Measurements from ENCODE around the gene KIRREL3.
A peak's percentile ranks its signal among the peaks of the same experiment; 100 is the strongest.

Gene KIRREL3

DNA sequence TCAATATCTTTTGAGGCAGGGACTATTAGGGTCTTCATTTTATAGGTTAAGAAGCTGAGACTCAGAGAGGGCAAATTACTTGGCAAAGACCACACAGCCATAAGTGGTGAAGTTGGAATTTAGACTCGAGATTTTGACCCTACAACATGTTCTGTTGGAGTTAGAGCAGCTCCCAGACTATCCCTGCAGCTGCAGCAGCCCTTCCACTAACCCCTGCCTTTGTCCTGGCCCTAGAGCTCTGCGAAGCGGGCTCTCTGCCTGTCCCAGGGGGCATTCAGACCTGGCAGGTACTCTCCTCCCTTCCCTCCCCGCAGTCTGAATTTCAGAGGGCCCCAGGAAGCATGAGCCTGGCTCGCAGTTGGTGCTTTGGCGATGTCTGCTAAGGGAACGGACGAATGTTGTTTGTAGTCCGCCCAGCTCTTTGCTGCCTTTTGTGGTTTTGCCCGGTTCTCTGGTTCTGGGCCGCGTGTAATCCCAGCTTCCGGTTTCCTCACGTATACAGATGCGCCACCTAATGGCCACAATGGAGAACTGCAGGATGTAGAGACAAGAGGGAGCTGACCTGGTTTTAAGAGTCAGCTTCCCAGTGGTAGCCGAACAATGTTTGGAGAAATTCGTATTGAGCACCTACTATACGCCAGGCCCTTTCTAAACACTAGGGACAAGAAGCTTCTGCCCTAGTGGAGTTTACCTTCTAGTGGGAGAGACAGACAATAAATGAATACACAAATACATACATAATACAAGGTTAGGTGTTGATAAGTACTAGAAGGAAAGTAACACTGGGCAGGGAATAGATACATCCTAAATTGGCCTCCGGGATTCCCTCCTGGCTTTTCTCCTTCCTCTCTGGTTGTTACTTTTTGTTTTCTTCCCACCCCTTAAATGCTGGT is 519.9 kb downstream of the KIRREL3 start:
- peak overlapping the region; percentile 72 for H3K27ac ChIP-seq

DNA sequence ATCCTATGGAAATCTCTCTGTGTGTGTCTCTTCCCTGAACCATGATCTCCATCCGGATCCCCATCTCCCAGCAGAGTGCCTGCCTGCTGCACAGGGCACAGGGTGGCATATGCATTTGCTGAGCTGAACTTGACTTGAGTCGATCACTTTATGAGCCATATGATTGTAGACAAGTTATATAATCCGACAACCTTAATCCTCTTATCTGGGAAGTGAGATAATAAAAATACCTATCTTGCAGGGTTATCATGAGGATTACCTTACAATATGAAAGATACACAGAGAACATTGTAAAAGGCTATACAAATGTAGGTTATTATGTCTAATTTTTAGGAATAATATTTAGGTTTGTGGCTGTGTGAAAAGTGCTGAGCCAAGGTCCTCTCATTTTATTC is 520.6 kb downstream of the KIRREL3 start:
- TF ChIP-seq, protein P1, sequence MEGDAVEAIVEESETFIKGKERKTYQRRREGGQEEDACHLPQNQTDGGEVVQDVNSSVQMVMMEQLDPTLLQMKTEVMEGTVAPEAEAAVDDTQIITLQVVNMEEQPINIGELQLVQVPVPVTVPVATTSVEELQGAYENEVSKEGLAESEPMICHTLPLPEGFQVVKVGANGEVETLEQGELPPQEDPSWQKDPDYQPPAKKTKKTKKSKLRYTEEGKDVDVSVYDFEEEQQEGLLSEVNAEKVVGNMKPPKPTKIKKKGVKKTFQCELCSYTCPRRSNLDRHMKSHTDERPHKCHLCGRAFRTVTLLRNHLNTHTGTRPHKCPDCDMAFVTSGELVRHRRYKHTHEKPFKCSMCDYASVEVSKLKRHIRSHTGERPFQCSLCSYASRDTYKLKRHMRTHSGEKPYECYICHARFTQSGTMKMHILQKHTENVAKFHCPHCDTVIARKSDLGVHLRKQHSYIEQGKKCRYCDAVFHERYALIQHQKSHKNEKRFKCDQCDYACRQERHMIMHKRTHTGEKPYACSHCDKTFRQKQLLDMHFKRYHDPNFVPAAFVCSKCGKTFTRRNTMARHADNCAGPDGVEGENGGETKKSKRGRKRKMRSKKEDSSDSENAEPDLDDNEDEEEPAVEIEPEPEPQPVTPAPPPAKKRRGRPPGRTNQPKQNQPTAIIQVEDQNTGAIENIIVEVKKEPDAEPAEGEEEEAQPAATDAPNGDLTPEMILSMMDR (conservative IDR thresholded peaks at IDR 0.05), result no peak
- peak overlapping the region; percentile 72 for H3K27ac ChIP-seq

More for the DNA sequence above, 519.9 kb downstream of the KIRREL3 start:
- TF ChIP-seq, protein P1 (conservative IDR thresholded peaks at IDR 0.05), result peak; percentile 97

DNA sequence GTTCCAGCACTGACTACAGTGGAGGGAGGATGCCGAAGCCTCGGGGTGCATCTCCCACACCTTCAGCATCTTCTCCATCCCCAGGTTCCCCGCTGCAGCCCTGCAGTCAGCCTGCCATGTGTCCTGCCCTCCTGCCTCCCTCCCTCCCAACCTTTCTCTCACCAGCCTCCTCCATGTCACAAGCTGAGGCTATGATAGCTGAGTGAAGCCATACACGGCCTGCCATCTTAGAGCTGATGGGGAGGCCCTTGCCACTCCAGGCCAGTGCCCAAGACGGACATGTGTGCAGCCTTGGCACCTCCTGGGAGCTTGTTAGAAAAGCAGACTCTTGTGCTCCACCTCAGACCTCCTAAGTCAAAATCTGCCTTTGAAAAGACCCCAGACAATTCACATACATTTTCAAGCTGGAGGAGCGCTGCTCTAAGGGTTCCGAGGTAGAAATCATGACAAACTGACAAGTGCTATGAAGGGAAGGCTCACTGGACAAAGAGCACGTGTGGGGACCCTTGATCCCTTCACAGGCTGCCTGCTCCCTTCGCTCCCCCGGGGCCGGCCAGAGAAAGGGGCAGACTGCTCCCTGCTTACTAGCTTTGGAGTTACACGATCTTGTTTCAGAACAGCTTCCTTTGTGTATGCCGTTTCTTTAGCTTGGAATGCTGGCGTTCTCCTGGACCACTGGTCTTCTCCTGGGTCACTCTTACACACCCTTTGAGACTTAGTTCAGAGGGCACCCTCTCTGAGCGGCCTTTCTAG is 521.2 kb downstream of the KIRREL3 start:
- H3K27ac ChIP-seq, result no peak overlapping the region
- TF ChIP-seq, protein P1 (conservative IDR thresholded peaks at IDR 0.05), result no peak

DNA sequence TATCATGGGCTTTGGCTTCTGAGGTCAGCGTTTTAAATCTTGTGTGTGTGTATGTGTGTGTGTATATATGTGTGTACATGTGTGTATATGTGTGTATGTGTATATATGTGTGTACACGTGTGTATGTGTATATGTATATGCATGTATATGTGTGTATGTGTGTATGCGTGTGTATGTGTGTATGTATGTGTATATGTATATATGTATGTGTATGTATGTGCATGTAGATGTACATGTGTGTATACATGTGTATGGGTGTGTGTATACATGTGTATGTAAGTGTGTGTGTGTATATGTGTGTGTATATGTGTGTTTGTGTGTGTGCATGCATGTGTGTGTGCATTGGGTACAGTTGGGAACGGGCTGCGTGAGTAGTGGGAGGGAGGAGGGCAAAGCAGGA is 522.1 kb downstream of the KIRREL3 start:
- TF ChIP-seq, protein P1 (conservative IDR thresholded peaks at IDR 0.05), result no peak
- H3K27ac ChIP-seq, result no peak overlapping the region

GRCh38 chr11:126477535-126478305 is 522.9 kb downstream of the KIRREL3 start:
- H3K27ac ChIP-seq, result no peak overlapping the region
- TF ChIP-seq, protein P1 (conservative IDR thresholded peaks at IDR 0.05), result no peak

DNA sequence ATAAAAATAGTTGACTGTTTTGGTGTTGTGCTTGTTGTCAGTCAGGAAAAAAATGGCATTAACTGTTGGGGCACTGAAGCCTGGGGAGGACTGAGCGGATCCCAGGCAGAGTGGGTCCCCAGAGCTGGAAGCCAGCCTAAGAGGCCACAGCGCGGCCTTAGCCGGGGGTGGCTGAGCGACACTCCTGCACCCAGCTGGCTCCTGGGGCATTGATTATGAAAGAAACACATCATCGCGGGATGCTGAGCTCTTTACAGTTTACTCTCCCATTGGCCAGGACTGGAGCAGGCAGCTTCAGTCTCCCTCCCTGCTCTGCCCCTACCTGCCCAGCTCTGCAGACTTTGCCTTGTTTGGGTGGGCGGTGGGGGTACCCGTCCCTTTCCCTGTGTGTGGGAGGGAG is 523.6 kb downstream of the KIRREL3 start:
- TF ChIP-seq, protein P1 (conservative IDR thresholded peaks at IDR 0.05), result no peak

More for the DNA sequence above, 523.6 kb downstream of the KIRREL3 start:
- H3K27ac ChIP-seq, result no peak overlapping the region
